NCI-H1436 (cell line): ENCODE data around the gene RAPGEF4.

Experiments used
- DNase-seq: peaks from one replicate; lab custom pipeline; 2025; lab: John Stamatoyannopoulos, UW

Gene RAPGEF4

GRCh38 chr2:172908275-172908674 lies 172.6 kb downstream of the RAPGEF4 start:
- no peak for DNase-seq

DNA sequence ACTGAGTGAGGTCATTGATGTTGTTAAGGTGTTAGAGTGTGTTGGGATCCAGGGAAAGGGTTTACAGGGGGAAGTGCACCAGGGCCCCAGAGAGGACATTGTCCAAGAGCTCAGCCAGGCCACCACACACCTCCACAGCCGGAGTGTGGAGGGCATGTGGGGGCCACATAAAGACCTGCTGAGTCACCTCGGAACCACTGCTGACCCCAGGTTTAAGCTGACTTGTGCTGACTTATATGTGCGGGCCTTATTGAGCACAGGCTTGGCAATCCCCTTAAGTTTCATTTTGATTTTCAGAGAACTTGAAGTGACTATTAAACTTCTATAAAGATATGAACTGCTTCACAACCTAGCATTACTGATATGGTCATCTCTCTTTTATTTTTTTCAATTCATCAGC lies 173.8 kb downstream of the RAPGEF4 start:
- no peak for DNase-seq

GRCh38 chr2:172912266-172912665 lies 176.6 kb downstream of the RAPGEF4 start:
- DNase-seq, result no peak

DNA sequence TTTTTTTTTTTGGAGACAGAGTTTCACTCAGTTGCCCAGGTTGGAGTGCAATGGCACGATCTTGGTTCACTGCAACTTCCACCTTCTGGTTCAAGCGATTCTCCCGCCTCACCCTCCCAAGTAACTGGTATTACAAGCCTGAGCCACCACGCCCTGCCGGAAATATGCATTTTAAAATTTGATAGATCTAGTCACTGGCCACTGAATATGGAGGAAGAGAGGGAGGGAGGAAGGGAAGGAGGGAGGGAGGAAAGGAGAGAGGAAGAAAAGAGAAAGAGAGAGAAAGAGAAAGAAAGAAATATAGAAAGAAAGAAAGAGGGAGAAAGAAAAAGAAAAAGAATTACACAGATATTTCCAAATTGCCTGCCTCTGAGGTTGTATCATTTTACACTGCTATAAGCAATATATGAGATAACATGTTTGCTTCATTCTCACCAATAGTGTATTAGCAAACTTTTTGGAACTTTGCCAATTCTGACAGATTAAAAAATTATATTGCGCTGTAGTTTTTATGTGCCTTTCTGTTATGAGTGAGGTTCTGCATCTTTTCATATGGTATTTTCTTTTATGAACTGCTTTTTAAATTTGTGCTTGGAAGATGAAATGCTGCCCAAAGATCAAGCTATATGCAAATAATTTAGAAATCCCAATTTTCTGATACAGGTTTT lies 178.8 kb downstream of the RAPGEF4 start:
- no peak for DNase-seq

DNA sequence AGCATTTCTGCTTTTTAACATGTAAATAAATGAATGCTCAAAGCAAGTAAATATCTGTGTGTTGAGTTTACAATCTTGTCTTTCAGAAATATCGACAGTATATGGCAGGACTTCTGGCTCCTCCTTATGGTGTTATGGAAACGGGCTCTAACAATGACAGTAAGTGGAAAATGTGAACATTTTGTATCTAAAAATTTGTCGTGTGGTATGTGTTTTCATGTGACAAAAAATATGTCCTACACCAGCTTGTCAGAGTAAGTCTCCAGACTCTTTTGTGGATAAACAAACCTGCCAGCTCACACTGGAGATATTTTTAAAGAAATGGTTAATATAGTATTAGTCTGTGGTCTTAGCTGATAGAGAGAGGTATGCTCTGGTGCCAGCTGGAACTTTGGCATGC lies 182.1 kb downstream of the RAPGEF4 start:
- DNase-seq, result no peak

DNA sequence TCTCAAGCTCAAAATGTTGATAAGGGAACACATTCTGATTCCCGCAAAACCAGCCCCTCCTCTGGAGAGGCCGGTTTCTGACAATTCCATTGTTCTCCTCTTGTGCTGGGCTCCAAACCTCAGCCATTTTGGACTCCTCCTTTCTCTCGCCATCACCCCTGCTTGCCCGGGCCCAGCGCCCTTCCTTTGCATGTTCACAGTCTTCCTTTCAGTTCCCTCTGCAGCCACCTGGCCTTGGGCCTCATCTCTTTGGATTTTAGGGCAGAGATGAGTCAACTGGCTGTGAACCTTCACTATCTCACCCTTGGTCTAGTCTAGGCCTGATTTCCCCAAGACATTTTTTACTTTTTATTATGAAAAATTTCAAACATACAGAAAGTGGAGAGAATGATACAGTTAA lies 184.1 kb downstream of the RAPGEF4 start:
- no peak for DNase-seq

- DNase-seq, result no peak
Observed at GRCh38 chr2:172921532-172922236, 186.0 kb downstream of the RAPGEF4 start.

- DNase-seq, result no peak
Observed at GRCh38 chr2:172922306-172922705, 186.7 kb downstream of the RAPGEF4 start.

GRCh38 chr2:172922815-172923214 lies 187.2 kb downstream of the RAPGEF4 start:
- no peak for DNase-seq

DNA sequence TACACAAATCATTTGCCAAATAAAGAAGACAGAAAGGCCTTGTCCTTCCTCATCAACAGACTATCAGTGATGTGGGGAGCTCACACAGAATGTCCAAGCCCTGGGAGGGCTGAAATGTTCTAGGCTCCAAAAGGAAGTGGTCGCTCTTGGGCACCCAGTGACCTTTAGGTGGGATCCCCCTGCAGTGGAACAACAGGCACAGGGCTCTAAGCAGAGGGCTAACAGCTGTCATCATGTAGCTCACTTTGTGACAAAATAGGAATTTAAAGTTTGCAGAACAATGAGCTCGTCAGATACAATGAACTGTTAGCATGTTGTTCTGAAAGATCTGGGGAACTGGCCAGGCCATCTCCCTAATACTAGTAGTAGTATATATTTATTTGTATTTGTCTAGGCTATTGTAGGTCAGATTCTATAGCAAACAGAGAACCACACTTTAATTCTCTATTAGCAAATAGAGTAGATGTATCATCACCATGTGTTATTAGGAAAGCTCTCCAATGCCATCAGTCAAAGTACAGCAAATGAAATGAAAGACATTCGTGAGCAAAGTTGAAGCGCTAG lies 188.5 kb downstream of the RAPGEF4 start:
- no peak for DNase-seq

- DNase-seq, result no peak
Observed at GRCh38 chr2:172925600-172925999, 190.0 kb downstream of the RAPGEF4 start.

DNA sequence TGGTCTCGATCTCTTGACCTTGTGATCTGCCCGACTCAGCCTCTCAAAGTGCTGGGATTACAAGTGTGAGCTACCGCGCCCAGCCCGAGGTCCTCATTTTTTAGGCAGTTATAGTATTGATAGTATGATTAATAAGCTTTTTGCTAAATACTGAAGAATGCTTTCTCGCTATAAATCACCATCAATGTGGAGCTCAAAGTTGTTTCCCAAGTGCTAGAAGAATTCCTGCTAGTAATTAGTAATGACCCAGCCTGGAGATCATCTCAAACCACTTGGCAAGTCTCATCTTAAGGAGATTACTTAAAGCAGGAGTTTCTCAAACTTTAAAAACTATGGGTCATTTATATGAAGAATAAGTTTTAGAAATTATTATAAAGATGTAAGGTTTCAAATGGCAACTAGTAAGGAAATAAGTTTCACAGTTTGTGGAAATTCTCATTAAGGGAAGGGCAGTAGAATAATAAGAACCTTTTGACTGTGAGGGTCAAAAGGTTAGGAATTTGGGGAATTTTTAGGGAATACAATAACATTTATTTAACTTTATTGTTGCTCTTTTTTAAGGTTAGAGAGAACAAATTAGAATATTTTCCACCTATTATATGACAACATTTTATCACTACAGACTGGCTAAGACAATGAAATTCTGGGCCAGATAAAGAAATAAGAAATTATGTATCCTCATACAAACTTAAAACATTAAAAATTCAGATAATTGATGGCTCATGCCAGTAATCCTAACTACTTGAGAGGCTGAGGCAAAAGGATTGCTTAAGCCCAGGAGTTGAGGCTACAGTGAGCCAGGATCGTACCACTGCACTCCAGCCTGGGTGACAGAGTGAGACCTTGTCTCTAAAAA lies 191.4 kb downstream of the RAPGEF4 start:
- DNase-seq, result no peak

- DNase-seq, result no peak
Observed at GRCh38 chr2:172927641-172928357, 192.2 kb downstream of the RAPGEF4 start.

DNA sequence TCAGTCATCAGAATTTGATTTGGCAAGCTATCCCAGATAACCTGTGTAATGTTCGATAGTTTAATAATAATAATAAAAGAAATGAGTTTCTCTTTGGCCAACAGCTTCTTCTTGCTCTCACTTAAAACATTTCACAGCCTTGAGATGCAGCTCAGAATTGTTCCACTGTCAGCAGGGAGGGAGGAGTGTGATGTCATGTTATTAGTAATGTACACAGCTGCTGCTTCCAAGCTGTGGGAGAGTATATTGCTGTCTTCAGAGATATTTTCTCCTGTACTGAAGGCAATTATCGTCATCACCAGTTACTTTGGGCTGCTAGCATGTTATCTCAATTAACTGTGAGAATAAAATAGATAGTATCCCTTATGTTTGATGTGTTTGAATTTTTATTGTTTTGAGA lies 193.1 kb downstream of the RAPGEF4 start:
- no peak for DNase-seq

- DNase-seq, result no peak
Observed at GRCh38 chr2:172929644-172930043, 194.0 kb downstream of the RAPGEF4 start.

DNA sequence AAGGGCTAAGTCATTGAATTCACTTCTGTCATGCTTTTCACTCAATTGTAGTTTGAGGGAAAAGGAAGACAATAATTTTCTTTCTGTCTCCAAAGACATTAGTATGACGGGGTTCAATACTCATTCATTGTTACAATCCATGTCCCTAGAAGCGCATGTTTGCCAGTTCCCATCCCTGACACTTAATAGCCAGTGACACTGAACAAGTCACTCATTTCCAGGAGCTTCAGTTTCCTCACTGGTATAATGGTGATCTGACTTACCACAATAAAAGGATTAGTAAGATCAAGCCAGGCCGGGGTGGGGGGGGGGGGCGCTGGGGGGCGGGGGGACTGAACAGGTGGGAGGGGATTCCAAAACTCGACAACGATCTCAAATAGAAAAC lies 195.2 kb downstream of the RAPGEF4 start:
- no peak for DNase-seq

- no peak for DNase-seq
Observed at GRCh38 chr2:172931256-172931894, 195.7 kb downstream of the RAPGEF4 start.

GRCh38 chr2:172931918-172932520 lies 196.4 kb downstream of the RAPGEF4 start:
- peak; percentile 65 for DNase-seq

GRCh38 chr2:172937884-172938712 lies 202.5 kb downstream of the RAPGEF4 start:
- DNase-seq, result no peak
